Heart left ventricle (tissue), 16 donors: ENCODE measurements around the gene GCM1. TPM values are rescaled to one million over a fixed set of nuclear protein-coding genes. Genes with fewer than 3 reads are reported as not detected.

ENCODE experiments used
- ATAC-seq, 4 donors: fragments of 200-7000 bp; cut with Tn5 transposase; one replicate each; pipeline ENCODE4 v1.9.1; 2020 to 2022; ENCODE audit warnings: moderate library complexity in 4 of 4, mild to moderate bottlenecking in 3 of 4, moderate number of reproducible peaks in 1 of 4
- DNase-seq, 5 donors: peaks; one replicate each; pipeline ENCODE4 v3.0.0-alpha.2; 2020
- H3K27ac ChIP-seq, 12 donors: fragments of 200-600 bp; sonication (generic) in 4 of 12; one replicate each; pipeline versions ENCODE4 v1.5.0 to v1.8.0; 2016 to 2022; ENCODE audit warnings: mild to moderate bottlenecking in 2 of 12
- H3K27me3 ChIP-seq, 9 donors: fragments of 200-600 bp; sonication (generic) in 2 of 9; one replicate each; pipeline versions ENCODE4 v1.5.1 to v1.8.0; 2016 to 2022; ENCODE audit warnings: mild to moderate bottlenecking in 3 of 9
- H3K36me3 ChIP-seq, 9 donors: fragments of 200-600 bp; sonication (generic) in 2 of 9; one replicate each; pipeline versions ENCODE4 v1.5.0 to v1.8.0; 2018 to 2022; ENCODE audit warnings: mild to moderate bottlenecking in 2 of 9
- H3K4me1 ChIP-seq, 12 donors: fragments of 200-600 bp; sonication (generic) in 4 of 12; one replicate each; pipeline versions ENCODE4 v1.5.0 to v1.8.0; 2016 to 2022; ENCODE audit warnings: mild to moderate bottlenecking in 3 of 12
- H3K4me3 ChIP-seq, 12 donors: fragments of 200-600 bp; sonication (generic) in 4 of 12; one replicate each; pipeline versions ENCODE4 v1.5.0 to v1.8.0; 2017 to 2022; ENCODE audit warnings: mild to moderate bottlenecking in 9 of 12, moderate library complexity in 4 of 12
- H3K9me3 ChIP-seq, 12 donors: fragments of 200-600 bp; sonication (generic) in 4 of 12; one replicate each; pipeline versions ENCODE4 v1.5.0 to v1.8.0; 2016 to 2022; ENCODE audit warnings: mild to moderate bottlenecking in 1 of 12
- POLR2A ChIP-seq, 2 donors: fragments of 450-650 bp; IDR thresholded peaks; one replicate each; pipeline ENCODE4 v1.6.1; 2017; ENCODE audit warnings: antibody characterized with exemption in 2 of 2, mild to moderate bottlenecking in 2 of 2, moderate library complexity in 2 of 2
- WGBS, 4 donors: extraction: QIAGEN DNeasy Blood & Tissue Kit in 2 of 4; methylation state at CpG; one replicate each; pipeline versions ENCODE4 v1.1.5 to v1.1.7; 2013 to 2018; 5-methylcytosine and 5-hydroxymethylcytosine counted together
- intact Hi-C, 10 donors: fragments of 100-400 bp; cut with DNase I; formaldehyde crosslinking; loops; one replicate each; pipeline versions ENCODE4 v1.11.1 to v1.14.2; 2022
- long read RNA-seq, 3 donors: library from polyadenylated mRNA; unstranded; transcript quantifications; one replicate each; pipeline ENCODE4 v2.0.0, GENCODE V29; 2020 to 2021
- polyA plus RNA-seq, 2 donors: library from polyadenylated mRNA; stranded (reverse); fragments of 200-250 nt; gene quantifications; one replicate each; pipeline ENCODE4 v1.2.3, GENCODE V29; 2013
- total RNA-seq, 9 donors: library from RNA; depleted of rRNA in 2 of 9; stranded (reverse); fragments of >200 nt in 2 of 9; fragmentation: NEBNext Ultra II Directional in 3 of 9; extraction: Animal tissue kit (Norgen Biotek cat#: 25700) in 3 of 9; gene quantifications; one replicate each; pipeline versions ENCODE4 v1.1.0 to v1.2.4, GENCODE V29; 2016 to 2023
- TF ChIP-seq, protein P1 (sequence below), 12 donors: fragments of 200-600 bp; sonication (generic) in 4 of 12; IDR thresholded peaks; one replicate each; pipeline versions ENCODE4 v1.5.0 to v1.8.0; 2018 to 2022; ENCODE audit warnings: antibody characterized with exemption in 12 of 12, mild to moderate bottlenecking in 5 of 12
- donor health status: ischemic (EF 13 %, LVEDD 7.1; RV severe dilation, severe dysfunction).
- donor health status: healthy with polysubstance abuse.
- donor health status: DM: no; HTN: yes; CAD: no.
- donor health status: DM: no; HTN: no; CAD: no.
- donor health status: ischemic (EF 25% LVEDD 6.9; RV normal size, moderate dysfunction).
- donor health status: ischemic (EF 25% LVEDD 5.7; RV mildly dilated, moderate dysfunction).
- donor health status: healthy.
- donor health status: DM: yes; HTN: yes; CAD: no.
- donor health status: ischemic (EF 35%, LVEDD 5.7; RV mildly dilated, moderate dysfunction).
- donor health status: nonischemic (EF 11% LVEDD 7.7; RV severe dilation, severe dysfunction).
- donor health status: DM: yes; HTN: yes; CAD: no.
- donor health status: PGD.
- donor health status: ischemic (EF 29% LVEDD 5.4; RV normal size, mild dysfunction).
- donor health status: nonischemic (EF 23%, LVEDD 6.1; RV moderate dilation, normal function).

Gene GCM1
- total RNA-seq = not detected
- under 1 TPM in 1 of 2 donors, not detected in 1; 0.03 TPM for polyA plus RNA-seq
- long read RNA-seq, donor 1 = 0 reads
- long read RNA-seq, donor 2 = 0 reads
- long read RNA-seq, donor 3 = 0 reads

DNA sequence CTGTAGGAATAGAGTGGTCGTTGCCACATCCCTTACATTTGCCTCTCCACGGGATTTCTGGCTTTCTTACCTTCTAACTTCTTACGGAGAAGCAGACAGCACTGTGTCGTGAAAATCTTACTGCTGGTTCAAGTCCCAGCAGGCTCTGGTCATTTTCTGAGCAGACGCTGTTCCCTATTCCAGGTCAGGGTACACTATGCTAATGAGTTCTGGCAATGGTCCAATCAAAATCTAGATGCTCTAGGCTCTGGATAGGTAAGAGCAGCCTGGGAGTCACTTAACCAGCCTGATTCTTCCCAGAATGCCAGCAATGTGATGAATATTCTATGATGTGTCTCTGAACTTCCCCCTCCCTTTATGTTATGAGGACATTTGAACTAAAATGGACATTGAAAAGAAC is at the start of gene GCM1:
Gene GCM1 (minus strand): TSS at position 158 of the 400 bp plus-strand sequence. CDS start 3,209 bp downstream, outside the sequence.
- Histone ChIP-seq H3K27me3 (no peaks in the 10 kb centered on the region), H3K36me3 (no peaks in the 10 kb centered on the region), H3K4me1 (no peaks in the 10 kb centered on the region), H3K4me3 (no peak within 1 kb of the TSS), H3K9me3 (no peaks in the 10 kb centered on the region), H3K27ac (no peak within 1 kb of the TSS)
- TF ChIP-seq POLR2A (IDR thresholded peaks at IDR 0.05) = no peak
- TF ChIP-seq, protein P1, sequence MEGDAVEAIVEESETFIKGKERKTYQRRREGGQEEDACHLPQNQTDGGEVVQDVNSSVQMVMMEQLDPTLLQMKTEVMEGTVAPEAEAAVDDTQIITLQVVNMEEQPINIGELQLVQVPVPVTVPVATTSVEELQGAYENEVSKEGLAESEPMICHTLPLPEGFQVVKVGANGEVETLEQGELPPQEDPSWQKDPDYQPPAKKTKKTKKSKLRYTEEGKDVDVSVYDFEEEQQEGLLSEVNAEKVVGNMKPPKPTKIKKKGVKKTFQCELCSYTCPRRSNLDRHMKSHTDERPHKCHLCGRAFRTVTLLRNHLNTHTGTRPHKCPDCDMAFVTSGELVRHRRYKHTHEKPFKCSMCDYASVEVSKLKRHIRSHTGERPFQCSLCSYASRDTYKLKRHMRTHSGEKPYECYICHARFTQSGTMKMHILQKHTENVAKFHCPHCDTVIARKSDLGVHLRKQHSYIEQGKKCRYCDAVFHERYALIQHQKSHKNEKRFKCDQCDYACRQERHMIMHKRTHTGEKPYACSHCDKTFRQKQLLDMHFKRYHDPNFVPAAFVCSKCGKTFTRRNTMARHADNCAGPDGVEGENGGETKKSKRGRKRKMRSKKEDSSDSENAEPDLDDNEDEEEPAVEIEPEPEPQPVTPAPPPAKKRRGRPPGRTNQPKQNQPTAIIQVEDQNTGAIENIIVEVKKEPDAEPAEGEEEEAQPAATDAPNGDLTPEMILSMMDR (IDR thresholded peaks at IDR 0.05) = no peak
- 83 to 87% (median 84%) methylated on average over 5 of the region's 5 CpGs for WGBS, 4 donors
- intact Hi-C loops = no loop called here
- DNase-seq = no peak
- no peak for ATAC-seq

GRCh38 chr6:53197553-53197952 is 48.9 kb upstream of the GCM1 start:
- Histone ChIP-seq H3K4me1 (peaks cover 0 to 8% (median 4%) of the 10 kb centered on the region in 12 donors), H3K36me3 (no peaks in the 10 kb centered on the region), H3K4me3 (no peak overlapping the region), H3K27ac (no peak overlapping the region), H3K9me3 (no peaks in the 10 kb centered on the region), H3K27me3 (no peaks in the 10 kb centered on the region)
- 73 to 80% (median 77%) methylated on average over 3 of the region's 3 CpGs for WGBS, 4 donors
- intact Hi-C loops = loop anchor here in 1 of 10 donors (5.0 kb wide), 1 partner anchor 45 kb away; no protein-coding TSS in a partner anchor
- ATAC-seq = no peak
- DNase-seq = no peak
- no peak for TF ChIP-seq POLR2A (IDR thresholded peaks at IDR 0.05)
- TF ChIP-seq, protein P1 (IDR thresholded peaks at IDR 0.05) = no peak

DNA sequence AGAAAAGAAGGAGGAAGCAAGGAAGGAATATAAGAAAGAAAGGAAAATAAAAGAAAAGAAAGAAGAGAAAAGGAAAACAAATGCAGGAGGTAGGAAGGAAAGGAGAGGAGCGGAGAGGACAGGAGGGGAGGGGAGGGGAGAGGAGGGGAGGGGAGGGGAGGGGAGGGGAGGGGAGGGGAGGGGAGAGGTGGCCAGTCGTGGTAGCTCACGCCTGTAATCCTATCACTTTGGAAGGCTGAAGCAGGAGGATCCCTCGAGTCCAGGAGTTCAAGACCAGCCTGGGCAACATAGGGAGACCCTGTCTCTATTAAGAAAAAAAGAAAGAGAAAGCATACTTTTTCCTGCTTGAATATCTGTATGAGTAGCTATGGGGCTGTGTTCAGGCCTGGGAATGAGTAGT is 46.4 kb upstream of the GCM1 start:
- Histone ChIP-seq H3K4me3 (no peak overlapping the region), H3K27ac (no peak overlapping the region), H3K36me3 (no peaks in the 10 kb centered on the region), H3K27me3 (no peaks in the 10 kb centered on the region), H3K4me1 (peaks cover 0 to 13% (median 5%) of the 10 kb centered on the region in 12 donors), H3K9me3 (no peaks in the 10 kb centered on the region)
- intact Hi-C loops = loop anchor here in 1 of 10 donors (5.0 kb wide), 1 partner anchor 47 kb away; no protein-coding TSS in a partner anchor
- DNase-seq = no peak
- ATAC-seq = no peak
- 64 to 75% (median 69%) methylated on average over 3 to 4 of the region's 4 CpGs for WGBS, 4 donors
- TF ChIP-seq, protein P1 (IDR thresholded peaks at IDR 0.05) = no peak
- no peak for TF ChIP-seq POLR2A (IDR thresholded peaks at IDR 0.05)

DNA sequence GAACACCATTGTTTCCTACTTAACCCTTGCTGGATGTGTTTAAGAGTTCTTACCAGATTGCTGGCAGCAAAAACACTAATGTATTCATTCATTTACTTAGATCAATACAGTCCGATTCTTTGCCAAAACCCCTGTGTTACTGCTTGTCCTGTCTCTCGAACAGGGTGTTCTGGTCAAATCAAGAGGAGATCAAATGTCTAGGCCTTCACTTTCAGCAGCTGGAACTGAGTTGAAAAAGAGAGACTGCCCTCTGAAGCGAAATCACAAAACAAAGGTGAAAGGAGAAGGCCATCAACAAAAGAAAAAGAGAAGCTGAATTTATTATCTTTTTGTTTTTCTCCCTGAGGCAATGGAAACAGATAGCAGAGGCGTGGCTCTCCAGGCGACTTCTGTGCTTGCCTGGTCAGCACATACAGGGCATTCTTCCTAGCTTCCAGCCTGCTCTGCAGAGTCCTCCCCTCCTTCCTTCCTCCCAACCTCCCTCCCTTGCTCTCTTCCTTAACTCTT is 44.1 kb upstream of the GCM1 start:
- H3K27ac ChIP-seq = peak overlapping the region in 2 of 12 donors; percentile 7 to 53

More for the DNA sequence above, 44.1 kb upstream of the GCM1 start:
- WGBS, 4 donors = 45 to 61% (median 55%) methylated on average over 5 of the region's 5 CpGs
- H3K27me3 ChIP-seq = no peaks in the 10 kb centered on the region
- no peak overlapping the region for H3K4me3 ChIP-seq
- no peak for TF ChIP-seq POLR2A (IDR thresholded peaks at IDR 0.05)
- TF ChIP-seq, protein P1 (IDR thresholded peaks at IDR 0.05) = no peak
- DNase-seq = no peak
- no peaks in the 10 kb centered on the region for H3K9me3 ChIP-seq
- peaks cover 0 to 13% (median 5%) of the 10 kb centered on the region in 12 donors for H3K4me1 ChIP-seq
- intact Hi-C loops = no loop called here
- no peaks in the 10 kb centered on the region for H3K36me3 ChIP-seq
- ATAC-seq = peak in 1 of 4 donors; percentile 60
